Effector CD4-positive, alpha-beta T cell (primary cell): Measurements from ENCODE around the gene RASSF7.

Experiments
- DNase-seq: peaks from one replicate; pipeline ENCODE4 v3.0.0-alpha.2; 2020

The RASSF7 gene

GRCh38 chr11:587546-587945 is 26.8 kb downstream of the RASSF7 start:
- no peak for DNase-seq

GRCh38 chr11:587978-588380 is 27.2 kb downstream of the RASSF7 start:
- DNase-seq, result peak; percentile 76

- no peak for DNase-seq
Measured at GRCh38 chr11:589798-590197, 29.0 kb downstream of the RASSF7 start.

GRCh38 chr11:590997-591396 is 30.2 kb downstream of the RASSF7 start:
- DNase-seq, result no peak

GRCh38 chr11:592501-592900 is 31.7 kb downstream of the RASSF7 start:
- no peak for DNase-seq

- DNase-seq, result no peak
Measured at GRCh38 chr11:592918-593317, 32.1 kb downstream of the RASSF7 start.

GRCh38 chr11:593347-593746 is 32.6 kb downstream of the RASSF7 start:
- no peak for DNase-seq

- DNase-seq, result no peak
Measured at GRCh38 chr11:595400-595799, 34.6 kb downstream of the RASSF7 start.

- no peak for DNase-seq
Measured at GRCh38 chr11:596374-596773, 35.6 kb downstream of the RASSF7 start.

GRCh38 chr11:597166-597725 is 36.5 kb downstream of the RASSF7 start:
- DNase-seq, result no peak

GRCh38 chr11:598005-598680 is 37.4 kb downstream of the RASSF7 start:
- DNase-seq, result no peak

- no peak for DNase-seq
Measured at GRCh38 chr11:601573-602245, 40.9 kb downstream of the RASSF7 start.

- DNase-seq, result no peak
Measured at GRCh38 chr11:603154-603553, 42.4 kb downstream of the RASSF7 start.

GRCh38 chr11:605286-606129 is 44.7 kb downstream of the RASSF7 start:
- DNase-seq, result no peak

- no peak for DNase-seq
Measured at GRCh38 chr11:606245-606644, 45.5 kb downstream of the RASSF7 start.

- no peak for DNase-seq
Measured at GRCh38 chr11:607020-607780, 46.4 kb downstream of the RASSF7 start.

- DNase-seq, result no peak
Measured at GRCh38 chr11:607971-608659, 47.3 kb downstream of the RASSF7 start.

- no peak for DNase-seq
Measured at GRCh38 chr11:608791-609251, 48.1 kb downstream of the RASSF7 start.

GRCh38 chr11:609341-609811 is 48.6 kb downstream of the RASSF7 start:
- DNase-seq, result no peak

- no peak for DNase-seq
Measured at GRCh38 chr11:610146-610801, 49.5 kb downstream of the RASSF7 start.
